ENCODE results near the gene CASZ1. TPM values are rescaled to one million over a fixed set of nuclear protein-coding genes. Genes with fewer than 3 reads are reported as not detected.

The CASZ1 gene
- total and polyA plus RNA-seq, 2 experiments from 2014 or later: 3.6 to 6.9 TPM

- Histone ChIP-seq H3K4me2 (no peak overlapping the region), H3K4me1 (ENCODE audit: insufficient read depth) (no peaks in the 10 kb centered on the region), H2AFZ (no peak overlapping the region), H3K9me3 (ENCODE audit: low read depth) (no peaks in the 10 kb centered on the region), H3K9me2 (replicated peaks; ENCODE audit: insufficient read depth) (no peaks in the 10 kb centered on the region), H4K20me1 (ENCODE audit: insufficient read depth, poor library complexity, severe bottlenecking) (no peaks in the 10 kb centered on the region), H3K36me3 (replicated peaks; ENCODE audit: insufficient read depth, low read depth) (no peaks in the 10 kb centered on the region), H3K79me2 (no peaks in the 10 kb centered on the region), H3K4me3 (no peak overlapping the region), H3K27ac (no peak overlapping the region), H3K27me3 (peaks cover 26% of the 10 kb centered on the region)
- TF ChIP-seq EZH2phosphoT487 (IDR thresholded peaks at IDR 0.05; ENCODE audit: low read depth, severe bottlenecking, unreplicated experiment): no peak
- DNase-seq (ENCODE audit: low spot score): no peak
- WGBS (ENCODE audit: low lambda C conversion rate, missing lambda C conversion rate): 50% methylated on average over 6 of the region's 6 CpGs
Measured at GRCh38 chr1:10799726-10800125, 3.3 kb upstream of the CASZ1 start.

GRCh38 chr1:10795276-10796021, 997 bp downstream of the CASZ1 start:
- Histone ChIP-seq H3K9me3 (ENCODE audit: low read depth) (no peaks in the 10 kb centered on the region), H3K36me3 (replicated peaks; ENCODE audit: insufficient read depth, low read depth) (no peaks in the 10 kb centered on the region), H3K9me2 (replicated peaks; ENCODE audit: insufficient read depth) (no peaks in the 10 kb centered on the region), H3K27ac (no peak overlapping the region), H3K27me3 (peaks cover 30% of the 10 kb centered on the region), H3K4me2 (peak overlapping the region; percentile 99), H2AFZ (peak overlapping the region; percentile 42), H3K79me2 (no peaks in the 10 kb centered on the region), H3K4me1 (ENCODE audit: insufficient read depth) (peaks cover 13% of the 10 kb centered on the region), H3K4me3 (peak overlapping the region; percentile 98), H4K20me1 (ENCODE audit: insufficient read depth, poor library complexity, severe bottlenecking) (no peaks in the 10 kb centered on the region)
- 2% methylated on average over 35 of the region's 41 CpGs for WGBS (ENCODE audit: low lambda C conversion rate, missing lambda C conversion rate)
- no peak for DNase-seq (ENCODE audit: low spot score)
- no peak for TF ChIP-seq EZH2 (IDR thresholded peaks at IDR 0.05; ENCODE audit: borderline replicate concordance)
- no peak for TF ChIP-seq CTCF (IDR thresholded peaks at IDR 0.05; ENCODE audit: poor library complexity)
- TF ChIP-seq EZH2phosphoT487 (IDR thresholded peaks at IDR 0.05; ENCODE audit: low read depth, severe bottlenecking, unreplicated experiment): no peak

- peaks cover 26% of the 10 kb centered on the region for H3K27me3 ChIP-seq
- peaks cover 4% of the 10 kb centered on the region for H3K79me2 ChIP-seq
- peaks cover 16% of the 10 kb centered on the region for H3K4me1 ChIP-seq (ENCODE audit: insufficient read depth)
- peak overlapping the region; percentile 42 for H2AFZ ChIP-seq
- 2% methylated on average over 55 of the region's 58 CpGs for WGBS (ENCODE audit: low lambda C conversion rate, missing lambda C conversion rate)
- peak overlapping the region; percentile 99 for H3K4me2 ChIP-seq
- no peak overlapping the region for H3K27ac ChIP-seq
- no peaks in the 10 kb centered on the region for H4K20me1 ChIP-seq (ENCODE audit: insufficient read depth, poor library complexity, severe bottlenecking)
- no peaks in the 10 kb centered on the region for H3K9me3 ChIP-seq (ENCODE audit: low read depth)
- peak; percentile 24 for DNase-seq (ENCODE audit: low spot score)
- no peaks in the 10 kb centered on the region for H3K9me2 ChIP-seq (replicated peaks; ENCODE audit: insufficient read depth)
- TF ChIP-seq EZH2 (IDR thresholded peaks at IDR 0.05; ENCODE audit: borderline replicate concordance) (no peak), CTCF (IDR thresholded peaks at IDR 0.05; ENCODE audit: poor library complexity) (no peak), EZH2phosphoT487 (IDR thresholded peaks at IDR 0.05; ENCODE audit: low read depth, severe bottlenecking, unreplicated experiment) (no peak)
- H3K36me3 ChIP-seq (replicated peaks; ENCODE audit: insufficient read depth, low read depth): no peaks in the 10 kb centered on the region
- H3K4me3 ChIP-seq: peak overlapping the region; percentile 57
Measured at GRCh38 chr1:10794724-10795275, 1.6 kb downstream of the CASZ1 start.

GRCh38 chr1:10793129-10793651, 3.3 kb downstream of the CASZ1 start:
- Histone ChIP-seq H3K4me3 (no peak overlapping the region), H2AFZ (no peak overlapping the region), H3K36me3 (replicated peaks; ENCODE audit: insufficient read depth, low read depth) (no peaks in the 10 kb centered on the region), H3K79me2 (peaks cover 5% of the 10 kb centered on the region), H3K27me3 (peaks cover 21% of the 10 kb centered on the region), H3K4me2 (peak overlapping the region; percentile 99), H3K9me2 (replicated peaks; ENCODE audit: insufficient read depth) (no peaks in the 10 kb centered on the region), H3K9me3 (ENCODE audit: low read depth) (no peaks in the 10 kb centered on the region), H3K27ac (no peak overlapping the region), H4K20me1 (ENCODE audit: insufficient read depth, poor library complexity, severe bottlenecking) (no peaks in the 10 kb centered on the region), H3K4me1 (ENCODE audit: insufficient read depth) (peaks cover 19% of the 10 kb centered on the region)
- TF ChIP-seq CTCF (IDR thresholded peaks at IDR 0.05; ENCODE audit: poor library complexity): no peak
- TF ChIP-seq EZH2 (IDR thresholded peaks at IDR 0.05; ENCODE audit: borderline replicate concordance): no peak
- TF ChIP-seq EZH2phosphoT487 (IDR thresholded peaks at IDR 0.05; ENCODE audit: low read depth, severe bottlenecking, unreplicated experiment): no peak
- DNase-seq (ENCODE audit: low spot score): peak; percentile 54
- WGBS (ENCODE audit: low lambda C conversion rate, missing lambda C conversion rate): 2% methylated on average over 9 of the region's 9 CpGs

All from hepatocyte (in vitro differentiated cells).